HG02852 (cell line): ENCODE data around the gene BCAS1.

Experiments used
- ATAC-seq: cut with Tn5 transposase; IDR thresholded peaks from one replicate; pipeline ENCODE4 v1.9.1; 2021; ENCODE audit warnings: mild to moderate bottlenecking, moderate library complexity; ENCODE audit not compliant: unreplicated experiment

BCAS1 gene

GRCh38 chr20:54051068-54051467 lies 19.3 kb downstream of the BCAS1 start:
- ATAC-seq, result no peak

- no peak for ATAC-seq
Observed at GRCh38 chr20:54048891-54049545, 21.4 kb downstream of the BCAS1 start.

DNA sequence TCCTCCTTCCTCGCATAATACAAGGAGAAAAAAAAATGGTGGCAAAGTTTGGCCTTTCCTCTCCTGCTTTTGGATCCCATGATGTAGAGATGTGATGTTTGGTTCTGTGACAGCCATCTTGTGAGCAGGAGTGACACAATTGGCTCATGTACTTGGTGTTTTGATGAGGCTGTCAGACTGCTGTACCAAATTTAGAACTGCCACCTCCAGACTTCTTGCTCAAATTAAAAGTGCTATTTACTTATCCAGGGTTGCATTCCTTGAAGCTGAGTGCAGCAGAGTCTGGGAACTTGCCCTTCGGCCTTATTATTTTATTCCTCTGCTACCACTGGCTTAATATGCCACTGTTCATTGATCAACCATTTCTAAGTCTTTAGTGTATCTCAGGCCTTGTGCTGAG lies 21.9 kb downstream of the BCAS1 start:
- ATAC-seq, result no peak

DNA sequence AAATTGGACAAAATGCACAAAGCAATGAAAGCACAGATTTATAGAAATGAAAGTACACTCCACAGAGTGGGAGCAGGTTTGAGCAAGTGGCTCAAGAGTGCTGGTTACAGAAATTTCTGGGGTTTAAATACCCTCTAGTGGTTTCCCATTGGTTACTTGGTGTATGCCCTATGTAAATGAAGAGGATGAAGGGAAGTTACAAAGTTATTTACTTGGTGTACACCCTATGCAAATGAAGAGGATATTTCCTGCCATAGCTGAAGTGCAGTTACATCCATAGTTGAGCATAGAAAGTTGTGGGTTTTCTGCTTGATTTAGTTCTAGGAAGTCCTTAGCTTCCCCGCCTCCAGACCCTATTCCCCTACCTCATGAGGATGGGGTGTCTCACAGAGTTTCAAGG lies 22.7 kb downstream of the BCAS1 start:
- no peak for ATAC-seq

- no peak for ATAC-seq
Observed at GRCh38 chr20:54047048-54047447, 23.3 kb downstream of the BCAS1 start.

DNA sequence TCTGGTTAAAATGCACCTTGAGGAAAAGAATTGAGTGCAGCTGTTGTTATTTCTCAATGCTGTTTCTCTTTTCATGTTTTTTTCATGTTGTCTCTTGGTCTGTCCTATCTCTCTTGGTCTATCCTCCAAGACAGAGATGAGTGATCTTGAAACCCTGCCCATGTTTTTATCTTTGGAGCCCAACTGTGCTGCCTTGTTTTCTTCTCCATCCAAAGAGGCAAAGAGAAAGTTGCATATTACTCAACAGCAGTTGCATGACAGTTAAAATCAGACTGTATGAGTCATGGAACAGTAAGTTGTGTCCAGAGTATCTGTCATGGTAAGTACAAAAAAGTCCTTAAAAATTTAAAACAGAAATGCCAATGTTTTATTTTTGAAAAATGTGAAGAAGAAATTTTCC lies 26.2 kb downstream of the BCAS1 start:
- peak; percentile 86 for ATAC-seq

GRCh38 chr20:54043076-54043967 lies 27.1 kb downstream of the BCAS1 start:
- peak; percentile 42 for ATAC-seq

DNA sequence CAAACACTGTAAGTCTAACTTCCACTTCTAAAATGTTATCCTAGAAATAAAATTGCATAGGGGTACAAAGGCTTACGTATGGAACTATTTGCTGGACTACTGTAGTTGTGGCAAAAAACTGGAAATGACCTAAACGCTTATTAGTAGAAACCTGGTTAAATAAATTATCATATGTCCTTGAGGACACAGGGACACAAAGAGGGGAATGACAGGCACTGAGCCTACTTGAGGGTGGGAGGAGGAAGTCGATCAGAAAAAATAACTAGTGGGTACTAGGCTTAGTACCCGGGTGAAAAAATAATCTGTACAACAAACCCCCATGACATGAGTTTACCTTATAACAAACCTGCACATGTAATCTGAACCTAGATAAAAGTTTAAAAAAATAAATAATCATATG lies 28.4 kb downstream of the BCAS1 start:
- ATAC-seq, result no peak

- ATAC-seq, result no peak
Observed at GRCh38 chr20:54041336-54041735, 29.1 kb downstream of the BCAS1 start.

- no peak for ATAC-seq
Observed at GRCh38 chr20:54040531-54040930, 29.9 kb downstream of the BCAS1 start.

GRCh38 chr20:54038961-54039360 lies 31.4 kb downstream of the BCAS1 start:
- no peak for ATAC-seq

DNA sequence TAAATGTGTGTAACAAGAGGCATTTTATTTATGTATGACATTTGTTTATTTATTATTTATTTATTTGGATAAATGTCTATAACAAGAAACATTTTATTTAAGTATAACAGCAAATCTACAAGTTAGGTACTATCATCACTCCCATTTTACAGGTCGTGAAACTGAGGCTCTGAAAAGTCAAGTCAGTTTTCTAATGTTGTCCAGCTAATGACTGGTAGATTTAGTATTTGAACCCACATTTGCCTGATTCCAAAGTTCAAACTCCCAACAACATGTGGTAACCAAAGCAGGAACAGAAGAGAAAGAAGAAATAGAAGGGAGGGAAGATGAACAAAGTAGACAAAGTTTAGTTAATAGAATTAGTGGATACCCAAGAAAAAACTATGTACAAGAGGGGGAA lies 32.9 kb downstream of the BCAS1 start:
- no peak for ATAC-seq

GRCh38 chr20:54029643-54030042 lies 40.8 kb downstream of the BCAS1 start:
- no peak for ATAC-seq

GRCh38 chr20:54029176-54029575 lies 41.2 kb downstream of the BCAS1 start:
- no peak for ATAC-seq

- ATAC-seq, result no peak
Observed at GRCh38 chr20:54028276-54029011, 42.0 kb downstream of the BCAS1 start.

- ATAC-seq, result no peak
Observed at GRCh38 chr20:54027704-54028103, 42.7 kb downstream of the BCAS1 start.

DNA sequence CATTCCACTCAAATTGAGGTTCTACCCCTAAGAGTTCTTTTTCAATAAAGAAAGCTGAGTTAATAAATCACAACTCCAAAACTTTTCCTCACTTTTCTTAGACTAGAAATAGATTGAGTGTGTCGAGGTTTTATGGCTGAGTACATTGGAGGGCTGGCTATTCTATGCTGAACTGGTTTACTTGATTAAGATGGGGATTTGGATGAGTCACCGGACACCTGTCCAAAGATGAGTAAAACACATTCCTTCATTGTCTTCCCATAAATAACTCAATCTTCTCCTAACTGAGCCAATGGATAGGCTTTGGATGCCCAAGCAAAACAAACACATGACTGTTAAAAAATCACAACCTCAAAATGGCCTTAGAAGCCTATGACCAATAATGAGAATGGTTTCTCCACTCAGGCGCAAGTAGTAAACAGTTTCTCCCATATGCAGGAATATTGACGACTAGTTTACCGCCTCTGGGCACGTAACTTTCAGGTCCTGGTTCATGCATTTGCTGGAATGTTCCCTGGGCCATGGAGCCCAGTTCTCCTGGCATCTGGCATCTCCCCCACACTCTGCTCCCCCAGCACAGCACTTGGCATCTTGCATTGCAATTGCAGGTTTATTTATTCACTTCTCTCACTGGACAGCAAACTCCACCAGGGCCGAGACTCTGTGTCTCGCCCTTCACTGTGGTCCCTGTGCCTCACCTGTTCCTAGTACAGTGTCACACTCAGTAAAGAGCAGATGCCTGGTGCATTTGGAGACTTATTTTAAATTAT lies 43.9 kb downstream of the BCAS1 start:
- ATAC-seq, result no peak

- ATAC-seq, result no peak
Observed at GRCh38 chr20:54025251-54025771, 45.1 kb downstream of the BCAS1 start.

DNA sequence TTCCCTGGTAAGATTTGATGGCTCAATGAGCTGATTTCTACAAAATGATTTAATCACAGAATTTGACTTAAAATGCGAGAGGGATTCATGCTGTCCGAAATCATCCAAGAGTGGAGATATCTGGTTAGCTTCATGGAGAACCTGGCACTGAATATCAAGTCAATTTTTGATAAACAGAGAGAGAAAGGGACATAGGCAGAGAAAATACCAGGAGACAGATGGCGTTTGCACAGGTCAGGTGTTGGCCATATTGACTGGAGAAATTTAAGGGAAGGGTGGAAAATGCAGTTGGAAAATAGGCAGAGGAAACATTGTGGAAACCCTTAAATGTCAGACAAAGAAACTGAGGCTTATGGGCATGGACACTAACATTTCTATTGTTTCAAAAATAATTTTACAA lies 47.0 kb downstream of the BCAS1 start:
- ATAC-seq, result no peak

DNA sequence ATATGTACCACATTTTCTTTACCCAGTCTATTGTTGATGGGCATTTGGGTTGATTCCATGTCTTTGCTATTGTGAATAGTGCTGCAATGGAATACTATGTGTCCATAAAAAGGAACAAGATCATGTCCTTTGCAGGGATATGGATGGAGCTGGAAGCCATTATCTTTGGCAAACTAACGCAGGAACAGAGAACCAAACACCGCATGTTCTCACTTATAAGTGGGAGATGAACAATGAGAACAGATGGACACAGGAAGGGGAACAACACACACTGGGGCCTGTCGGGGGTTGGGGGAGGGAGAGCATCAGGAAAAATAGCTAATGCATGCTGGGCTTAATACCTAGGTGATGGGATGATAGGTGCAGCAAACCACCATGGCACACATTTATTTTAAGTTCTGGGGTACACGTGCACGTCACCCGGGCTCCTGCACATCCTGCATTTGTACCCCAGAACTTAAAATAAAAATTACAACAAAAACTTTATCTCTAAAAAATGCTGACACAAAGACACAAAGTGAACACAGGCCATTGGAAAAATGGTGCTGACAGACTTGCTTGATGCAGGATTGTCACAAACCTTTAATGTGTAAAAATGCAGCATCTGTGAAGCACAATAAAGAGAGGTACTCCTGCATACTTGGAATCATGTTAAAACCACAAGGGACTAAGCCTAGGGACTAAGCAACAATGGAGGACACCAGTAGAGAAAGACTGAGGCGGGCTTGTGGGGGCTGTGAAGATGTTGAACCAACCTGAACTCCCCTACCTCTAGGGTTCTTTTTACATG lies 48.8 kb downstream of the BCAS1 start:
- ATAC-seq, result no peak
